Activated CD4-positive, alpha-beta memory T cell treated with anti-CD3 and anti-CD28 coated beads, Interleukin-2, amount 10 ng/mL, durations not matched to agents 7 days and 5 days (primary cell): ENCODE measurements around the gene SHB. TPM values are rescaled to one million over a fixed set of nuclear protein-coding genes. Genes with fewer than 3 reads are reported as not detected.

Source experiments
- CTCF ChIA-PET: fragments of 350-600 bp; sonication (Branson Sonifier 250); formaldehyde crosslinking; loops from one replicate; lab custom pipeline; 2021; ENCODE audit warnings: antibody characterized with exemption, inconsistent platforms; lab: Charles Lee
- POLR2A ChIA-PET: fragments of 350-600 bp; sonication (Branson Sonifier 250); formaldehyde crosslinking; loops from one replicate; lab custom pipeline; 2021; ENCODE audit warnings: antibody characterized with exemption; lab: Charles Lee
- DNase-seq: peaks from one replicate; pipeline ENCODE4 v3.0.0-alpha.2; 2020
- H3K27ac Mint-ChIP-seq: one replicate; pipeline ENCODE4 v1.8.0; 2021; ENCODE audit warnings: mild to moderate bottlenecking, mixed read lengths
- H3K27me3 Mint-ChIP-seq: one replicate; pipeline ENCODE4 v1.8.0; 2021; ENCODE audit warnings: mixed read lengths
- H3K36me3 Mint-ChIP-seq: one replicate; pipeline ENCODE4 v1.8.0; 2021; ENCODE audit warnings: low read depth, mixed read lengths
- H3K4me1 Mint-ChIP-seq: one replicate; pipeline ENCODE4 v1.8.0; 2021; ENCODE audit warnings: mixed read lengths
- H3K4me3 Mint-ChIP-seq: one replicate; pipeline ENCODE4 v1.8.0; 2021; ENCODE audit warnings: mild to moderate bottlenecking, mixed read lengths
- H3K9me3 Mint-ChIP-seq: one replicate; pipeline ENCODE4 v1.8.0; 2021; ENCODE audit warnings: mixed read lengths
- total RNA-seq, 2 experiments: library from RNA; stranded (reverse); gene quantifications; one replicate each; pipeline ENCODE4 v1.2.3, GENCODE V29; 2021

SHB gene
- total RNA-seq, 2 experiments from 2014 or later: 0.93 to 1.0 TPM

- H3K36me3 Mint-ChIP-seq: no peaks in the 10 kb centered on the region
These were observed 142.3 kb downstream of the SHB start for GRCh38 chr9:37926737-37927118.

GRCh38 chr9:37925786-37926736 lies 143.0 kb downstream of the SHB start:
- Mint-ChIP-seq H3K4me3 (no peak overlapping the region), H3K9me3 (peaks cover 2% of the 10 kb centered on the region), H3K4me1 (peaks cover 7% of the 10 kb centered on the region), H3K36me3 (no peaks in the 10 kb centered on the region), H3K27me3 (no peaks in the 10 kb centered on the region), H3K27ac (no peak overlapping the region)
- ChIA-PET POLR2A (no interaction called here), CTCF (interaction anchor here (1.5 kb wide), 1 partner anchor 13 kb away, joined by 3 read pairs; no protein-coding TSS in a partner anchor)
- DNase-seq: no peak

More at GRCh38 chr9:37926737-37927118, 142.3 kb downstream of the SHB start:
- ChIA-PET CTCF (no interaction called here), POLR2A (no interaction called here)
- DNase-seq: no peak
- Mint-ChIP-seq H3K27me3 (no peaks in the 10 kb centered on the region), H3K4me3 (no peak overlapping the region), H3K9me3 (peaks cover 2% of the 10 kb centered on the region), H3K4me1 (peaks cover 7% of the 10 kb centered on the region), H3K27ac (no peak overlapping the region)

GRCh38 chr9:37925006-37925405 lies 144.0 kb downstream of the SHB start:
- Mint-ChIP-seq H3K4me1 (peaks cover 7% of the 10 kb centered on the region), H3K36me3 (no peaks in the 10 kb centered on the region), H3K27ac (no peak overlapping the region), H3K27me3 (no peaks in the 10 kb centered on the region), H3K4me3 (no peak overlapping the region), H3K9me3 (peaks cover 2% of the 10 kb centered on the region)
- CTCF ChIA-PET: interaction anchor here (1.5 kb wide), 2 partner anchors 12 to 13 kb away, joined by 3 read pairs; no protein-coding TSS in a partner anchor
- DNase-seq: no peak
- POLR2A ChIA-PET: no interaction called here

GRCh38 chr9:37924538-37924937 lies 144.5 kb downstream of the SHB start:
- POLR2A ChIA-PET: no interaction called here
- H3K4me1 Mint-ChIP-seq: peaks cover 6% of the 10 kb centered on the region
- no peaks in the 10 kb centered on the region for H3K36me3 Mint-ChIP-seq
- H3K27me3 Mint-ChIP-seq: no peaks in the 10 kb centered on the region
- H3K9me3 Mint-ChIP-seq: peaks cover under 1% of the 10 kb centered on the region
- H3K4me3 Mint-ChIP-seq: no peak overlapping the region
- no peak overlapping the region for H3K27ac Mint-ChIP-seq
- CTCF ChIA-PET: interaction anchor here (1.5 kb wide), 2 partner anchors 11 to 13 kb away, joined by 3 read pairs; no protein-coding TSS in a partner anchor
- no peak for DNase-seq

DNA sequence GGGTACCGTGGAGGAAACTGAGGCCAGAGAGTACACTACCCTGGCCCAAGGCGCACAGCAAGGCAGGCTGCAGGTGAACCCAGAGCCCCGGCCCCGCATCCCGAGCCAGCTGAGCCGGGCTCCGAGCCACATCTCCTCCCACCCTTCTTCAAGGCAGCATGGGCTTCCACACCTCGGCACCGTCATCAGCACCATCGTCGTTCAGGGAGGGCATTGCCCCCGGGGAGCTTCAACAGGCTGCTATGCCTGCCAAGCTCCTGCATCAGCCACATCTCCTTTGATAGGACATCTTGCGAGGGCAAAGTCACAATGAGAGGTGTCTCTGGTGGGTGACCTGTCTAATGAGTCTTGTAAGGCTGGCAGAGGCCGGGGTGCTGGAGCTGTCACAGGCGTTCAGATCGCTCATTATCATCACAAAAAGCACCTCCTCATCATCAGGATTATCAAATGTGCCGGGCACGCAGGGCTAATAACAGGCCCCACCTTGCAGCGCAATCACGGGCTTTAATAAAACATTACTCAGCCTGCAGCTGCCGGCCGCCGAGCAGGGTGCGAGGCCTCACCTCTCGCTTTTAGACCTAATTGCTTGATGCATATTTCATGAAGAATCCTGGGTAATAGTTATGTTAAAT lies 145.1 kb downstream of the SHB start:
- no peak overlapping the region for H3K27ac Mint-ChIP-seq
- H3K9me3 Mint-ChIP-seq: no peaks in the 10 kb centered on the region
- no peaks in the 10 kb centered on the region for H3K36me3 Mint-ChIP-seq
- CTCF ChIA-PET: interaction anchor here (1.5 kb wide), 2 partner anchors 10 to 12 kb away, joined by 3 read pairs; no protein-coding TSS in a partner anchor
- H3K4me1 Mint-ChIP-seq: peaks cover 3% of the 10 kb centered on the region
- DNase-seq: no peak
- H3K27me3 Mint-ChIP-seq: no peaks in the 10 kb centered on the region
- POLR2A ChIA-PET: no interaction called here
- H3K4me3 Mint-ChIP-seq: no peak overlapping the region

DNA sequence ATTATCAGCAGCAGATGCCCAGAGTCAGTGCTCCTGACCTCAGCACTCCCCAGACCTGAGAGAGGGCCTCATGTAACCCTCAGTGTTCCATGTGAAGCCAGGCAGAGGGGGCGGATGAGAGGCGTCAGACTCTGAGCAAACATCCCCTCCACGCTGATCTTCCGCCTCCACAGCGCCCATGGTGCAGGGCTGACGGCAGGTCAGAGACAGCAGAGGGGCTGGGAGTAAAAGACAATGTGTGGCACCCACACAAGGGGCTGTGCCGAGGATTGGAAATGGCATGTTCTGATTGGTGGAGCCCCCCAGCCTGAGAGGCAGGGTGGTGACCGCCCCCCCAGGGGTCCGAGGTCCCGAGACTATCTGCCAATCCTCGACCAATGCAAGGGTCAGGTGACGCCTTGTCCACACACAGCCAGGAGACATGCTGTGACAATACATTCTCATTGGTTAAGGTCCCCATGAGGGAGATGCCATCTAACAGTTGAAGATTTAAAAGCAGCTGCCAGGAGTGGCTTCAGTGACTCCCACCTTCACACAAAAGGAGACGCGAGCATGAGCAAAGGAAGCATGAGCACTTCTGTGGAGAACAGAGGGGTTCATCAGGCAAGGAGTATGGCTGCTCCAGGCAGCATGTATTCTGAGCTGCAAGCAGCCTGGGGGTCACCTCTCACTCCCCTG lies 145.8 kb downstream of the SHB start:
- Mint-ChIP-seq H3K4me3 (no peak overlapping the region), H3K36me3 (no peaks in the 10 kb centered on the region), H3K27ac (no peak overlapping the region), H3K27me3 (no peaks in the 10 kb centered on the region), H3K9me3 (no peaks in the 10 kb centered on the region), H3K4me1 (peaks cover 3% of the 10 kb centered on the region)
- DNase-seq: no peak
- CTCF ChIA-PET: no interaction called here
- POLR2A ChIA-PET: no interaction called here

DNA sequence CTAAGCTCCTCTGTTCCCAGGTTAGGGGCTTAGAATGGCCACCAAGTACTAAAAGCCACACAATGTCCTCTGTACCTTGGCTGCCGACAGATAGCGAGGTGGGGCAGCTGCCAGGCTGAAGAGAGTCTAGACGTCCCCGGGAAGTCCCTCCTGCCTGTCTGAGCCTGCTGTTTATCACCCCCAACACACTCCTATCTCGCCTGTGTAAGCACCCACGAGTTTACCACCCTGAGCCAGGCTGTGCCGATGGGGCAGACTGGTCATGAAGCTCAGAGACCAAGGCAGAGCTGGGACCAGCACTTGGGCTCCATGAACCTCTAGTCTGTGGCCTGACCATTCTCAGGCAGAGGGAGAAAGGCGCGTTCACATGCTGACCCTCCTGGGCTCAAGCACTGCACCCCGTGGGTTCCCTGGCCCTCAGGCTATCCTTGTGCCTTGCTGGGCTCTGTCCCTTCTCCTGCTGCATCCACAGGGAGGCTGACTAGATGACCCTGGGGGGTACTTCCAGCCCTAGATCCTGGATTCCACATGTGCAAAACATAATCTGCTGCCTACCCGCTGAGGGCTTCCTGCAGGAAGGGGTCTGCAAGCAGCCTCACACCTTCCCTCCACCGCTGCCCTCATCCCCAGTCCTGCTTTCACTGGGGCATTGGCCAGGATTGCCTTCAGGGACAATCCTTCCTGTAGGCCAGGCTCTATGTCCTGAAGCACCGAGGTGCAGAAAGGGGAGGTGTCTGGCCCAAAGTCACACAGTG lies 146.5 kb downstream of the SHB start:
- POLR2A ChIA-PET: no interaction called here
- CTCF ChIA-PET: no interaction called here
- no peak overlapping the region for H3K4me3 Mint-ChIP-seq
- H3K36me3 Mint-ChIP-seq: no peaks in the 10 kb centered on the region
- H3K27me3 Mint-ChIP-seq: no peaks in the 10 kb centered on the region
- peaks cover 4% of the 10 kb centered on the region for H3K4me1 Mint-ChIP-seq
- H3K9me3 Mint-ChIP-seq: no peaks in the 10 kb centered on the region
- no peak overlapping the region for H3K27ac Mint-ChIP-seq
- no peak for DNase-seq

GRCh38 chr9:37921546-37922300 lies 147.3 kb downstream of the SHB start:
- POLR2A ChIA-PET: no interaction called here
- Mint-ChIP-seq H3K36me3 (no peaks in the 10 kb centered on the region), H3K9me3 (no peaks in the 10 kb centered on the region), H3K4me3 (no peak overlapping the region), H3K27me3 (no peaks in the 10 kb centered on the region), H3K4me1 (peaks cover 6% of the 10 kb centered on the region), H3K27ac (no peak overlapping the region)
- CTCF ChIA-PET: no interaction called here
- no peak for DNase-seq

DNA sequence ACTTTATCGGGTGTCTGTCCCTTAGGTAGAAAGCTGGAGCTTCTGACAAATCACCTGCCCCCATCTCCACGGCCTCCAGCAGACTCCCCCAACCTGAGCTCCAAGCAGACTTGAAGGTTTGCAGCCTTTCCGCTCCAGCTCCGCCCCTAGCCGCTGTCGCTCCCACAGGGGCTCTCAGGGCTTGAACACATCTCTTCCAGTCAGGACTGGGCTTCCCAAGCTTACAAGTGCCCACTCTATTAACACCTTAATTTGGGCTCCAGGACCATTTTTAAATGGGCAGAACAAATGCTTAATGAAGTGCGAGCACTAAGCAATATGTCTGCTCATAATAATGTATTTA lies 147.9 kb downstream of the SHB start:
- ChIA-PET CTCF (no interaction called here), POLR2A (no interaction called here)
- Mint-ChIP-seq H3K9me3 (no peaks in the 10 kb centered on the region), H3K27ac (no peak overlapping the region), H3K4me1 (peaks cover 5% of the 10 kb centered on the region), H3K4me3 (no peak overlapping the region), H3K27me3 (no peaks in the 10 kb centered on the region), H3K36me3 (no peaks in the 10 kb centered on the region)
- DNase-seq: no peak

GRCh38 chr9:37920471-37921167 lies 148.4 kb downstream of the SHB start:
- H3K4me3 Mint-ChIP-seq: no peak overlapping the region
- peaks cover 4% of the 10 kb centered on the region for H3K4me1 Mint-ChIP-seq
- H3K9me3 Mint-ChIP-seq: no peaks in the 10 kb centered on the region
- no peaks in the 10 kb centered on the region for H3K27me3 Mint-ChIP-seq
- DNase-seq: peak; percentile 38
- ChIA-PET POLR2A (no interaction called here), CTCF (no interaction called here)
- no peak overlapping the region for H3K27ac Mint-ChIP-seq
- no peaks in the 10 kb centered on the region for H3K36me3 Mint-ChIP-seq

DNA sequence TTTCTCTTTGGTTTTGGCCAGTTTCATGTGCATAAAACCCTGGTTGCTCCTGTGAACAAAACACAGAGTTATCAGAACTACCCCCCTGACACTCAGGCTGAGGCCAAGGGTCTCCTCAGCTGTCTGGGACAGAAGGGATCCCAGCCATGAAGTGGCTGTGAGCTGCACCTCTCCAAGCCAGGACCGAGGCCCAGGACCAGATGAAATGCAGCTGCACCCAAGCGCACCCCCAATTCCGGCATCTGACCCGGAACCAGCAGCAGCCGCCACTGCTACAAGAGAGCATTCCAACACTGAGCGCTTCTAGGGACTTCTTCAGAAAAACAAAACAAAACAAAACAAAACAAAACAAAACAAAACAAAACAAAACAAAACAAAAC lies 149.1 kb downstream of the SHB start:
- Mint-ChIP-seq H3K4me1 (peaks cover 2% of the 10 kb centered on the region), H3K36me3 (no peaks in the 10 kb centered on the region), H3K27ac (no peak overlapping the region), H3K9me3 (no peaks in the 10 kb centered on the region), H3K4me3 (no peak overlapping the region), H3K27me3 (no peaks in the 10 kb centered on the region)
- ChIA-PET POLR2A (no interaction called here), CTCF (no interaction called here)
- no peak for DNase-seq
